Stimulated activated CD4-positive, alpha-beta T cell treated with anti-CD3 and anti-CD28 coated beads, Interleukin-1b, Interleukin-23, amount 100 ng/mL, for 4 hours (primary cell): Measurements from ENCODE around the gene TSC22D3.
"Not testable (repeated sequence)": the region's sequence is repeated elsewhere in the genome, so short reads cannot be mapped to it uniquely, and the experiment has no call there.

ENCODE experiments used
- DNase-seq, 2 donors: peaks; one replicate each; pipeline ENCODE4 v3.0.0-alpha.2; 2020; ENCODE audit warnings: low read depth in 2 of 2

Gene TSC22D3

GRCh38 chrX:107775734-107776511 is at the start of gene TSC22D3:
TSC22D3 (minus strand) TSS chrX:107775787; CDS start chrX:107775419, 368 bp downstream.
- DNase-seq, result peak; percentile 19 to 29

DNA sequence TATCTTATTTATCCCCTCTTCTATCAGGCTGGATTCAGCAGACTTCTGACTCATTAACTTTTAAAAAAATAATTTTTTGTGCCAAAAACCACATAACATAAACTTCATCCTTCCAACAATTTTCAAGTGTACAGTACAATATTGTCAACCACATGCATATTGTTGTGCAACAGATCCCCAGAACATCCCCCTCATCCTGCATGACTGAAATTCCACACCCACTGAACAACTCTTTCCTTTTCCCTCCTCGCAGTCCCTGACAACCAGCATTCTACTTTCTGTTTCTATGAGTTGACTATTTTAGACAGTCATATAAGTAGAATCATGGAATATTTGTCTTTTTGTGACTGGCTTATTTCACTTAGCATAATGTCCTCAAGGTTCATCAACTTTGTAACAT is 47.9 kb upstream of the TSC22D3 start:
- no peak for DNase-seq

GRCh38 chrX:107823042-107823441 is 47.5 kb upstream of the TSC22D3 start:
- no peak for DNase-seq

GRCh38 chrX:107818900-107819521 is 43.4 kb upstream of the TSC22D3 start:
- no peak for DNase-seq

- DNase-seq, result not testable (repeated sequence)
These were observed 34.5 kb upstream of the TSC22D3 start for GRCh38 chrX:107810053-107810452.

- no peak for DNase-seq
These were observed 29.6 kb upstream of the TSC22D3 start for GRCh38 chrX:107805179-107805578.

- DNase-seq, result no peak
These were observed 28.8 kb upstream of the TSC22D3 start for GRCh38 chrX:107804427-107804826.

GRCh38 chrX:107787827-107788226 is 12.2 kb upstream of the TSC22D3 start:
- DNase-seq, result no peak

DNA sequence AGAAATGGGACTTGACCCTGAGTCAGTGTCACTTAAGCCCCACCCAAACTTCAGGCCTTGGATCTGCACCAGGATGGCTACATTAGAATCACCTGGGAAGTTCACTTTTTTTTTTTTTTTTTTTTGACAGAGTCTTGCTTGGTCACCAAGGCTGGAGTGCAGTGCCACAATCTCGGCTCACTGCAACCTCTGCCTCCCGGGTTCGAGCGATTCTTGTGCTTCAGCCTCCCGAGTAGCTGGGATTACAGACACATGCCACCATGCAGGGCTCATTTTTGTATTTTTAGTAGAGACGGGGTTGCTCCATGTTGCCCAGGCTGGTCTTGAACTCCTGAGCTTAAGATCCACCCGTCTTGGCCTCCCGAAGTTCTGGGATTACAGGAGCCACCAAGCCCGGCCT is 4.9 kb upstream of the TSC22D3 start:
- no peak for DNase-seq

DNA sequence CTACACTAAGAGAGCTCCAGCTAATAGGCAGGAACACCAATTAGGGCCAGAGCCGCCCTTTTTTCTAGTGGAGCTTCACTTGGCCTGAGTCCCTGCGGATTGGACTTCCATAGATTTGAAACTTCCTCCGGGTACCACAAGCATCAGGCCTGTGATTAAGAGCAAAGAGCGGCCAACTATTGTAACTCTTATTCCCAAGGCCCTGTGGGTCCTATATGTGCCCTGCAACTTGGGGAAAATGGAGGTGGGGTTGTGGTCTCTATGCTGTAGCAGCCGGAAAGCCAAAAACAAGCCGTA is 1.9 kb upstream of the TSC22D3 start, which contains the start of gene NCBP2L:
Gene NCBP2L (plus strand): TSS at position 198 of the 297 bp plus-strand sequence. CDS start 16,488 bp downstream, outside the sequence.
- DNase-seq, result no peak

DNA sequence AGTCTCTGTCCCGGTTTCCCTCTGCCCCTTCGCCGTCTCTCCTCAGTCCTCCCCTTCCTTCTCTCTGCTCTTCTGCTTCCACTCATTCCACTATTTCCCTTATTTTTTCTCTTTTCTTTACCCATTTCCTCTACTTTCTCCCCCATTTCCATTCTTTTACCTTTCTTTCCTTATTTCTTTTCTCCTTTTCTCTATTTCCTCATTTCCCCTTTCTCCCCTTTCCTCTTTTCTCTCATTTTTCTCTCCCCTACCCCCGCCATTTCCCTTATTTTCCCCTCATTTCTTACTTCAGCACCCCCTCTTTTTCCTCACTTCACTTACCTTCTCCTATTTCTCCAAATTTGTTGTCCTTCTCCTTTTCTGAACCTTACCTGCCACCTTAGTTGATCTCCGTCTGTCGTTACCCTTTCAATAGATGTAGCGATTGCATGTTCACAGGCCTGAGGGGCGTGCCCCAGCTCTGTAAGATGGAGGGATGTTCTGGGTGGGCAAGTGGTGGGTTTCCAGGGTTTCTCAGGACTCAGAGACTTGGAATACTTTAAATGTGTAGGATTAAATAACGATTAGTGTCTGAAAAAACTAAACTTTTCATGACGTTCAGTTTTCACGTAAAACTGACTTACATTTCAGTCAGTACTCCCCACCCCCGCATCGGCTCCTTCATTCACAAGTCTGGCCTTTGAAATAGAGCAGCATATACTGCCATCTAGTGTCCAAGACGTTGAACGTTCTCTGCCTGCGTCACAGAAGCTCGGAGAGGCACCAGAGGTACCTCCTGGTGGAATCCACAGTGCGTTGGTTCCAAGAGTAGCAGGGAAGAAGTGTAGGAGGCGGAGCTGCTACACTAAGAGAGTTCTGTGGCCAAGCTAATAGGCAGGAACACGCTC is 1.3 kb upstream of the TSC22D3 start:
- peak; percentile 52 to 72 for DNase-seq

- DNase-seq, result no peak
These were observed 420 bp downstream of the TSC22D3 start for GRCh38 chrX:107775000-107775733.

DNA sequence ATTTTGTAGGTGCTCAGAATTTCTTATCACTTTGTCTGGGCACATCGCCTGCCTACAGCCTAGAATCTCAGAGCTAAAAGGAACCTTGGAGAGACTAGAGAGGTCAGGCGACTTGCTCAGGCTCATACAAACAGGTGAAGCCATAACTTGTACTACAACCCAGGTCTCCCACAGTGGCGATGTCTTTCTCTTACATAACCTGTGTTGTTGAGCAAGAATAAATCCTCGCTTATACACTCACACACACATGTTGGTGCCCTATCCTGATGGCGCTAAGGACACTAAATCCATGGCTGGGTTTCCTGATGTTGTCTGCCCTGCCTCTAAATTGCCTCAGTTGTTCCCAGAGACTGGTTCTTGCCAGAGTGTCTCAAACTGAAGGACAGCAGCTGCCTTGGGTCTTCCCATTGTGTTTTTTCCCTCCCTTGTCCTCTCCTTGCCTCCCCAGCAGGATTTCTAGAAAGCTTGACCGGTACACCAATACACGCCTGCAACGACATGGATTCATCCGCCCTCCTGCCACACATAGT is 1.6 kb downstream of the TSC22D3 start:
- DNase-seq, result no peak

- no peak for DNase-seq
These were observed 2.4 kb downstream of the TSC22D3 start for GRCh38 chrX:107773206-107773605.

DNA sequence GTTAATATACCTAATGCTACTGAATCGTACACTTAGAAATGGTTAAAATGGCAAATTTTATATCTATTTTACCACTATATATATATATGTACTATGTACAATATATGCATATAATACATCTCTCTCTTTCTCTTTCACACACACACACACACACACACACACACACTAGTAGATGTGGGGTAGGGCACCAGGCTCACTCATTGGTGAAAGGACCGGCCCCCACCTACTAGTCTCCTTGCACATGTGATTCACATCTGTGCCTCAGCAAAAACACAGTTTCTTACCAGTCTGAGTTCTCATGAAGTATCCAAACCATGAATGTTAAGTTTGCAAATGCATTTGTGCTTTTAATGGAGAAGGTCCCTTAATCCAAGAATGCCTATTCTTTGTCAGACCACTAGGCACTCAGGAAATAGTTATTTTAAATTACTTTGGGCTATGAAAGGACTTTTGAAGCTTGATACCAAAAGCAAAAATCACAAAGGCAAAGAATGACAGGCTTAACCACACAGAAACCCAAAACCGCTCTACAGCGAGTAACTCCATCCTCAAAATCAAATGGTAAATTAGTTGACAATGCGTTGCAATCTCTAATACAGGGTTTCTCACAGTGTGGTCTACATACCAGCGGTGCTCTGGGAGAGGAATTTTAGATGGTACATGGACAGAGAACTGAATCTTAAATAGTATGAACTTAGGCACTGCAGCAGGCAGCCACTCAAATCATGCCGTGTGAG is 5.8 kb downstream of the TSC22D3 start:
- DNase-seq, result no peak

DNA sequence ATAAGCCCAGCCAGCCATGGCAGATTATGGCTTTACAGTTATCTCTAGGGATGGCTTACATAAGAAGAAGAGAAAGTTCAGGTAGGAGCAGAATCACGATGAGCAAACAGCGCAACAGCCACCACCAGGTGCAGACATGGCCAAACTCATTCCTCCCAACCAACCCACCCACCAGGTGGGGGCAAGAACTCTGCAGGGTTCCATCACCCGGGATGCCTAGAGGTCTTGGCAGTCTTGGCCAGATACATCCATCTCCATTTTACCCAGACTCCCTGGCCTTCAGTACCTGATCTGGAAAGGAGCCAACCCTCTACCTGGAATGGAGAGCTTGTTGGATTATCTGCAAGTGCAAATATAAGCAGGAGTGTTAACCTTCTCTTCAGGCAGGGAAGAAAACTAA is 7.5 kb downstream of the TSC22D3 start:
- no peak for DNase-seq

- no peak for DNase-seq
These were observed 9.0 kb downstream of the TSC22D3 start for GRCh38 chrX:107766470-107767150.

GRCh38 chrX:107764845-107765608 is 10.6 kb downstream of the TSC22D3 start:
- DNase-seq, result no peak

DNA sequence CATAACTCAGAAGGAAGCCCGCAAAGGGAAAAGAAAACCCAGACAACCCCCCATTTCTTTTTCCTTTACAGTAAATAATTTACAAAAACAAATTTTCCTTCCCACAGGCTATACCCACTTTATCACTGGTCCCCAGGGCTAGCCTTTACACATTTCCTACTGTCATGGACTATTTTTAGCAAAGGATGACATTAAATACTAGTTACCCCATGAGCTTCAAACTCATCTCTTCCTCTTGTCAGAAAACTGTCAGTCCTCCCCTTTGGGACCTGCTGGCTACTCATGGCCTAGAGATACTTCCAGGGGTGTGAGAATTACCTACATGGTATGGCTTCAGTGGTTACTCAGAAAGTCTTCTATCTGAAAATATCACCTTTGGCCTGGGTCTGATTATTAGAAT is 11.9 kb downstream of the TSC22D3 start:
- no peak for DNase-seq
